Bronchial epithelial cell (primary cell): ENCODE results near the gene PARP8. TPM values are rescaled to one million over a fixed set of nuclear protein-coding genes. Genes with fewer than 3 reads are reported as not detected.

Experiments used
- DNase-seq: peaks from one replicate; pipeline ENCODE4 v3.0.0-alpha.2; 2010; ENCODE audit warnings: low read depth
- FAIRE-seq: peaks from 2 replicates; lab custom pipeline; 2011; peaks lifted over from hg19 to GRCh38; lab: Jason Lieb, UNC
- H3K27me3 ChIP-seq: 2 replicates; pipeline ENCODE4 v1.5.1; 2011; ENCODE audit warnings: low read length; ENCODE audit not compliant: control insufficient read depth, insufficient read depth
- H3K36me3 ChIP-seq: 2 replicates; pipeline ENCODE4 v1.5.1; 2011; ENCODE audit warnings: low read length; ENCODE audit not compliant: control insufficient read depth, insufficient read depth
- H3K4me3 ChIP-seq: 2 replicates; pipeline ENCODE4 v1.5.1; 2011; ENCODE audit warnings: mild to moderate bottlenecking, low read depth, low read length, control low read depth
- total RNA-seq: library from RNA; depleted of rRNA; stranded (reverse); fragments of >200 nt; gene quantifications from 2 replicates; pipeline ENCODE4 v1.2.1, GENCODE V29; 2014
- TF ChIP-seq, protein P1 (sequence below): IDR thresholded peaks from 2 replicates; pipeline ENCODE4 v1.5.1; 2011; ENCODE audit warnings: mild to moderate bottlenecking, moderate library complexity, low read length, control low read depth, inconsistent platforms; ENCODE audit not compliant: insufficient read depth, severe bottlenecking

The PARP8 gene
- total RNA-seq, 1 donor from 2014 or later, result 14.5 TPM

DNA sequence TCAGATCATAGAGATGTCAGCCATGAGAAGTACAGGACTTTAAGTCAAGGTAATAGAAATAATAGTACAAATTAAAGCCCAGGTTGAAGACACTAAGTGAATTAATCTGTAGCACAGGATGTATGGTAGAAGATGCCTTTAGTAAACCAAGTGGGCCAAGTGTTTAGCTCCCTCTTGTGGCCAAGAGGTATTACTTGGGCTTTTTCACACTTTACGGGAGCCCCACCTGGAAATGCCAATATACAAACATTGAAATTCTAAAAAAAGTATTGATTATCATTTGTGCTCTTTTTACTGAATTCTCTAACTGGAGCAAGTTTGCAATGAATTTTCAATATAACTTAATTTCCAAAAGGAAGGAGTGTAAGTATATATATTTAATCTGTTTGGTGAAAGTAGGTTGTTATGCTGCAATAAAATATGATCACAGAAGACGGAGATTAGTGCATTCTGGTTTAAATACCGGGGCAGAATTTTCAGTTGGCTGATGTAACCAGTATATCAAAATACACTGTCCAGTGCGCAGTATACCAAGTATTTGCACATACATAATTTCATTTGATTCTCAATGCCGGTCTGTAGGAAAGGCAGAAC lies 84.7 kb downstream of the PARP8 start:
- TF ChIP-seq, protein P1, sequence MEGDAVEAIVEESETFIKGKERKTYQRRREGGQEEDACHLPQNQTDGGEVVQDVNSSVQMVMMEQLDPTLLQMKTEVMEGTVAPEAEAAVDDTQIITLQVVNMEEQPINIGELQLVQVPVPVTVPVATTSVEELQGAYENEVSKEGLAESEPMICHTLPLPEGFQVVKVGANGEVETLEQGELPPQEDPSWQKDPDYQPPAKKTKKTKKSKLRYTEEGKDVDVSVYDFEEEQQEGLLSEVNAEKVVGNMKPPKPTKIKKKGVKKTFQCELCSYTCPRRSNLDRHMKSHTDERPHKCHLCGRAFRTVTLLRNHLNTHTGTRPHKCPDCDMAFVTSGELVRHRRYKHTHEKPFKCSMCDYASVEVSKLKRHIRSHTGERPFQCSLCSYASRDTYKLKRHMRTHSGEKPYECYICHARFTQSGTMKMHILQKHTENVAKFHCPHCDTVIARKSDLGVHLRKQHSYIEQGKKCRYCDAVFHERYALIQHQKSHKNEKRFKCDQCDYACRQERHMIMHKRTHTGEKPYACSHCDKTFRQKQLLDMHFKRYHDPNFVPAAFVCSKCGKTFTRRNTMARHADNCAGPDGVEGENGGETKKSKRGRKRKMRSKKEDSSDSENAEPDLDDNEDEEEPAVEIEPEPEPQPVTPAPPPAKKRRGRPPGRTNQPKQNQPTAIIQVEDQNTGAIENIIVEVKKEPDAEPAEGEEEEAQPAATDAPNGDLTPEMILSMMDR, result peak; percentile 70
- FAIRE-seq, result no peak
- DNase-seq, result peak; percentile 60

DNA sequence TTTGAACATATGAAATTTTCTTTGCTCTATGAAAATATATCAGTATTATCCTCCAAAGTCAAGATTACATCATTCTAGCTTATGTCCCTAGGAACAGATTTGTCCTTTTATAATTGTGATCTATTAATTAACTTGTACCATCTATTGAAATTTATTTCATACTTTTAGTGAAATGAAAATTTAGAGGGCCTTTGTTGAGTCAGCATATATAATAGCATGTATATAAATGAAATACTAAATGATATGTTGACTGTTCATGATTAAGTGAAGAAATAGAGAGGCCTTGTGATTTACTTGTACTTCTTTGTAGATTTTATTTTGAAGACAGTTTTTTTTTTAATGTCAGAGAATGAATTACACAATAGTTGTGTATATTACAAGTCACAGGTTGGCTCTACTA lies 86.4 kb downstream of the PARP8 start:
- TF ChIP-seq, protein P1, result no peak
- no peak for FAIRE-seq
- no peaks in the 10 kb centered on the region for H3K27me3 ChIP-seq
- no peak for DNase-seq
- H3K36me3 ChIP-seq, result no peaks in the 10 kb centered on the region
- H3K4me3 ChIP-seq, result no peak overlapping the region

More for the DNA sequence above, 84.7 kb downstream of the PARP8 start:
- H3K4me3 ChIP-seq, result no peak overlapping the region
- no peaks in the 10 kb centered on the region for H3K27me3 ChIP-seq
- no peaks in the 10 kb centered on the region for H3K36me3 ChIP-seq

DNA sequence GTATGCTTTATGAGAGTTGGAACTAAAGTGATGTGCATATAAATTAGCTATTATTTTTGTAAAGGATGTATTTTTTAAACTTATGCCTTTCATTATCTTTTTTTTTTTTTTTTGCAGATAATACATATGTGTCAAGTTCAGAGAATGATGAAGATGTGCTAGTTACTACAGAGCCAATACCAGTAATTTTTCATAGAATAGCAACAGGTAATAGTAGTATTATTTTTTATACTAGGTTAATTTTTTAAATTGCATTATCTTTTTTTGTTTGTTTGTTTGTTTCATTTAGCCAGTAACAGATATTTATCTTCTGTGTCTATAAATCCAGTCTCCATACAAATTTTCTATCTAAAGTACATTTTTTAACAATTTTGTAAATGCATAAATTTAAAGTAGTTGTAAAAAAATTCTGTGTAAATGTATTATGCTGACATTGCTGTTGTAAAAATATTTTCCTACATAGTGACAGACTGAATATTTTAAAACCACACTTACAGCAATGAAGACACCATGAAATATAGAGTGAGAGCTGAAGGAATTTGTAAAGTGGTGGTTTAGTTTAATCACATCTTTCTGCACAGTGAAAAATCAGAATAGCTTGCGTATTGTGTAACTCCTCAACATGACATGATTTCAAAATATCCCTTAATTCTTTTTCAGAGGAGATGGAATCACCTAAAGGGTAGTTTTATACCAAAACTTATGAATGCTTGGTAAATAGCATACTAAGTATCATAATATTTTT lies 93.3 kb downstream of the PARP8 start:
- no peaks in the 10 kb centered on the region for H3K27me3 ChIP-seq
- H3K4me3 ChIP-seq, result no peak overlapping the region
- FAIRE-seq (no peak), DNase-seq (no peak)
- TF ChIP-seq, protein P1, result no peak
- peaks cover 2% of the 10 kb centered on the region for H3K36me3 ChIP-seq

DNA sequence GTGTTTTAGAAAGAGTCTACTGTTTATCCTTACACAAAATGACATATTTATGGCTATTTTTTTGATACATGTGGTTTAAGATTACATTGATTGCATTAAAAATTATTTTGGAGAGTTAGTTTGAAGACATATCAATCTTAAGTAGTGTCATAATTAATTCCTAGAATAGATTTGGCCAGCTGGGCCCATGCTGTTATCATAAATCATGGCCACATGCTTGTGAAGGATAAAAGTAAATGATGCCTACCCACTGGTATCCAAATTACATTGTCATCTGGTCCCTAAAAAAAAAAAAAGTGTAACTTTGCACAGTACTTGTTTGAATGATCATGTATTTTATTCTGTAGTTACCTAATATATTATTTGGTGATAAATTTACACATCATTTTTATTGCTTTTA lies 96.9 kb downstream of the PARP8 start:
- FAIRE-seq (no peak), DNase-seq (no peak)
- Histone ChIP-seq H3K27me3 (no peaks in the 10 kb centered on the region), H3K4me3 (no peak overlapping the region), H3K36me3 (peaks cover 2% of the 10 kb centered on the region)
- TF ChIP-seq, protein P1, result no peak

DNA sequence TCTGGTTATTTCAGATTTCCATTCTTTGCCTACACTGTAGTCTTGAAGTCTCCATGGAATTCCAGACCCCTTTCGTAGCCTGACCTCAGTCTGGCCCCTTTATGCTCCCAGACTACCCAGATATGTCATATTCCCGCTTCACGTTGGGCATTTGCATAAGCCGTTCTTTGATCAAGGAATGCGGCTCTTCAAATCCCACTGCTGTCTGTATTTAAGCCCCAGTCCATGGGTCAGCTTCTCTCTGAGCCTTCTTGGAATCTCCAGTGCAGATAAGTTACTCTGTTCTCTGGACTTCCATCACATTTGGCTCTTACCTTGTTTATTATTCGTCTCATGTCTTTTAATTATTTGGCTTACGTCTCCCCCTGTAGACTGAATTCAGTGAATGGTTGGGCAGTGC lies 97.4 kb downstream of the PARP8 start:
- Histone ChIP-seq H3K27me3 (no peaks in the 10 kb centered on the region), H3K36me3 (peaks cover 2% of the 10 kb centered on the region), H3K4me3 (no peak overlapping the region)
- FAIRE-seq (no peak), DNase-seq (no peak)
- TF ChIP-seq, protein P1, result no peak
